ENCODE measurements around the gene CA11. TPM values are rescaled to one million over a fixed set of nuclear protein-coding genes. Genes with fewer than 3 reads are reported as not detected.

CA11 gene
- polyA plus RNA-seq, 1 of the 3 experiments (the other 2 are of a cell fraction) = 13.1 TPM

GRCh38 chr19:48673436-48674100 is 27.6 kb upstream of the CA11 start:
- TF ChIP-seq USF1 (IDR thresholded peaks at IDR 0.05; ENCODE audit: borderline replicate concordance, low read depth) (no peak), FOSL2 (IDR thresholded peaks at IDR 0.05; ENCODE audit: borderline replicate concordance, low read depth) (no peak)
- WGBS (ENCODE audit: low lambda C conversion rate) = 87% methylated on average over 21 of the region's 25 CpGs
- DNase-seq = no peak
- H4K20me1 ChIP-seq (ENCODE audit: insufficient read depth) = no peaks in the 10 kb centered on the region
- H3K4me1 ChIP-seq (ENCODE audit: control insufficient read depth in 1 of 2, insufficient read depth in 2 of 2, low read depth in 1 of 2, low read length in 1 of 2) = peaks cover 0 to 8% of the 10 kb centered on the region in 2 experiments; a peak in 1 of 4 replicates
- no peaks in the 10 kb centered on the region for H3K27me3 ChIP-seq (ENCODE audit: insufficient read depth)
- no peak overlapping the region for H3K27ac ChIP-seq (ENCODE audit: low read depth in 2 of 2, low read length in 1 of 2)
- H3K36me3 ChIP-seq (replicated peaks in 1 of 2; ENCODE audit: control insufficient read depth in 1 of 2, insufficient read depth in 2 of 2, low read length in 1 of 2) = no peaks in the 10 kb centered on the region
- no peaks in the 10 kb centered on the region for H3K9me3 ChIP-seq
- no peak overlapping the region for H3K9ac ChIP-seq
- no peak overlapping the region for H3K4me2 ChIP-seq
- H3K79me2 ChIP-seq (ENCODE audit: insufficient read depth) = no peaks in the 10 kb centered on the region
- ChIA-PET POLR2A (no interaction called here), CTCF (interaction anchor here (0.7 to 3.7 kb wide), 9 partner anchors 17 to 826 kb away, joined by 3 to 35 read pairs (median 13); partner anchors contain the start of genes BAX, CA11 and FUT2)
- no peaks in the 10 kb centered on the region for H3F3A ChIP-seq (replicated peaks; ENCODE audit: insufficient read depth)
- no peak overlapping the region for H3K4me3 ChIP-seq (ENCODE audit: low read depth in 2 of 2, low read length in 1 of 2)
- no peak overlapping the region for H2AFZ ChIP-seq (ENCODE audit: low read depth)
- no peaks in the 10 kb centered on the region for H3K9me2 ChIP-seq

GRCh38 chr19:48672994-48673393 is 27.0 kb upstream of the CA11 start, which contains the start of gene NTN5:
Gene NTN5 (minus strand): TSS chr19:48673017. CDS start chr19:48670986, 2,031 bp downstream.
- H2AFZ ChIP-seq (ENCODE audit: low read depth) = no peak within 1 kb of the TSS
- CTCF ChIA-PET = interaction anchor here (3.3 to 3.7 kb wide), 3 partner anchors 19 to 40 kb away, joined by 19 to 35 read pairs (median 30); partner anchors contain the start of gene CA11
- 92% methylated on average over 13 of the region's 25 CpGs for WGBS (ENCODE audit: low lambda C conversion rate)

GRCh38 chr19:48671446-48671995 is 25.5 kb upstream of the CA11 start:
- 71% methylated on average over 9 of the region's 10 CpGs for WGBS (ENCODE audit: low lambda C conversion rate)
- no peak overlapping the region for H3K4me2 ChIP-seq
- no peak overlapping the region for H2AFZ ChIP-seq (ENCODE audit: low read depth)
- H3K36me3 ChIP-seq (replicated peaks in 1 of 2; ENCODE audit: control insufficient read depth in 1 of 2, insufficient read depth in 2 of 2, low read length in 1 of 2) = no peaks in the 10 kb centered on the region
- ChIA-PET POLR2A (no interaction called here), CTCF (interaction anchor here (1.5 kb wide), 1 partner anchor 26 kb away, joined by 4 read pairs; the partner anchor contains the start of gene CA11)
- H3K4me3 ChIP-seq (ENCODE audit: low read depth in 2 of 2, low read length in 1 of 2) = no peak overlapping the region
- H3K27me3 ChIP-seq (ENCODE audit: insufficient read depth) = no peaks in the 10 kb centered on the region
- TF ChIP-seq NFIC (IDR thresholded peaks at IDR 0.05; ENCODE audit: borderline replicate concordance) (no peak), FOXM1 (IDR thresholded peaks at IDR 0.05; ENCODE audit: low read depth) (no peak), TCF12 (IDR thresholded peaks at IDR 0.05) (no peak), POLR2AphosphoS5 (IDR thresholded peaks at IDR 0.05; ENCODE audit: low read depth, low read length) (no peak), MAX (IDR thresholded peaks at IDR 0.05; ENCODE audit: low read depth) (no peak), RCOR1 (IDR thresholded peaks at IDR 0.05; ENCODE audit: low read length) (no peak), NRF1 (IDR thresholded peaks at IDR 0.05; ENCODE audit: low read depth, low read length) (no peak), SMC3 (IDR thresholded peaks at IDR 0.05; ENCODE audit: low read depth, low read length) (no peak), PBX3 (IDR thresholded peaks at IDR 0.05) (no peak)
- no peaks in the 10 kb centered on the region for H3K9me3 ChIP-seq
- no peaks in the 10 kb centered on the region for H3F3A ChIP-seq (replicated peaks; ENCODE audit: insufficient read depth)
- H4K20me1 ChIP-seq (ENCODE audit: insufficient read depth) = no peaks in the 10 kb centered on the region
- no peaks in the 10 kb centered on the region for H3K79me2 ChIP-seq (ENCODE audit: insufficient read depth)
- H3K4me1 ChIP-seq (ENCODE audit: control insufficient read depth in 1 of 2, insufficient read depth in 2 of 2, low read depth in 1 of 2, low read length in 1 of 2) = peaks cover 0 to 8% of the 10 kb centered on the region in 2 experiments; a peak in 1 of 4 replicates
- H3K9me2 ChIP-seq = no peaks in the 10 kb centered on the region
- no peak overlapping the region for H3K27ac ChIP-seq (ENCODE audit: low read depth in 2 of 2, low read length in 1 of 2)
- no peak overlapping the region for H3K9ac ChIP-seq
- DNase-seq = no peak

More at GRCh38 chr19:48672994-48673393, 27.0 kb upstream of the CA11 start, which contains the start of gene NTN5:
- Histone ChIP-seq H3K4me1 (ENCODE audit: control insufficient read depth in 1 of 2, insufficient read depth in 2 of 2, low read depth in 1 of 2, low read length in 1 of 2) (peaks cover 0 to 8% of the 10 kb centered on the region in 2 experiments; a peak in 1 of 4 replicates), H3K27me3 (ENCODE audit: insufficient read depth) (no peaks in the 10 kb centered on the region), H3K27ac (ENCODE audit: low read depth in 2 of 2, low read length in 1 of 2) (no peak within 1 kb of the TSS), H3K79me2 (ENCODE audit: insufficient read depth) (no peaks in the 10 kb centered on the region), H3K36me3 (replicated peaks in 1 of 2; ENCODE audit: control insufficient read depth in 1 of 2, insufficient read depth in 2 of 2, low read length in 1 of 2) (no peaks in the 10 kb centered on the region), H3K9me3 (no peaks in the 10 kb centered on the region), H3K9me2 (no peaks in the 10 kb centered on the region), H3K4me2 (no peak within 1 kb of the TSS), H3K9ac (no peak within 1 kb of the TSS), H4K20me1 (ENCODE audit: insufficient read depth) (no peaks in the 10 kb centered on the region), H3K4me3 (ENCODE audit: low read depth in 2 of 2, low read length in 1 of 2) (no peak within 1 kb of the TSS), H3F3A (replicated peaks; ENCODE audit: insufficient read depth) (no peaks in the 10 kb centered on the region)
- no peak for DNase-seq
- TF ChIP-seq EP300 (IDR thresholded peaks at IDR 0.05; ENCODE audit: borderline replicate concordance in 1 of 2, low read depth in 1 of 2, low read length in 1 of 2) (no peak), NFIC (IDR thresholded peaks at IDR 0.05; ENCODE audit: borderline replicate concordance) (no peak), GABPA (IDR thresholded peaks at IDR 0.05; ENCODE audit: low read depth) (no peak), TCF12 (IDR thresholded peaks at IDR 0.05) (no peak)
- POLR2A ChIA-PET = no interaction called here

All from SK-N-SH (cell line).